HG02970 (cell line): ENCODE data around the gene ZBTB21.
A peak's percentile ranks its signal among the peaks of the same experiment; 100 is the strongest.

Source experiments
- ATAC-seq: cut with Tn5 transposase; IDR thresholded peaks from one replicate; pipeline ENCODE4 v1.9.1; 2021; ENCODE audit warnings: mild to moderate bottlenecking, moderate library complexity, moderate number of reproducible peaks; ENCODE audit not compliant: unreplicated experiment, low FRiP score

ZBTB21 gene

DNA sequence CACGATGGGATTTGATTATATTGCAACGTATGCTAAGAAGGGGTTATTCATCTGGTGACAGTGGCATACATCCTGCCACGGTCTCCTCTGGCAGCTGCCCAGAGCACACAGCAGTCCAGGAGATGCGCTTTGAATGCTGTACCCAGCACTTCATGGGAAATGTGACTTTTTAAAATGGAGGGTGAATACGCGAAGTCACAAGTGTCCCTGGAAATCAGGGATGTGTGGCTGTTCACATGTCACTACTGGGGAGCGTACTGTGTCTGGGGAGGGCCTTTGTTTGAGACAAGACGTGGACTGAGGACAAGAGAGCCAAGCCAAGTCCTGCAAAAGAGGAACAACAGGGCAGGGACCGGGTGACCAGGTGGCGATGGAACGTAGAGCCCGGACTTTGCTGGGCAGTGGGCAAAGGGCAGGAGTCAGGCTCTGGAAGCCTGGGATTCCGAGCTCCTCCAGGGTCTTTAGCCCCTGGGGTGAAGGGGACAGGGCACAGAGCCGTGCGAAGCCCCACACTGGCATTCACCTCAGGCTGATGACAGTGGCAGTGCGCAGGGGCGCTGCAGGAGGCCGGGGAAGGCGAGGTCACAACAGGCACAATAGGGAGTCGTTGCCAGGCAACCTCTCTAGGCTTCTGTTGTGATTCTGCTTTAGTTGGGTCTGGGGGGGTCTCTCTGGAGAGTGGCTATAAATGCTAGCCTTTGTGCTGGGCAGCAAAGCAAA lies 11.4 kb upstream of the ZBTB21 start:
- no peak for ATAC-seq

DNA sequence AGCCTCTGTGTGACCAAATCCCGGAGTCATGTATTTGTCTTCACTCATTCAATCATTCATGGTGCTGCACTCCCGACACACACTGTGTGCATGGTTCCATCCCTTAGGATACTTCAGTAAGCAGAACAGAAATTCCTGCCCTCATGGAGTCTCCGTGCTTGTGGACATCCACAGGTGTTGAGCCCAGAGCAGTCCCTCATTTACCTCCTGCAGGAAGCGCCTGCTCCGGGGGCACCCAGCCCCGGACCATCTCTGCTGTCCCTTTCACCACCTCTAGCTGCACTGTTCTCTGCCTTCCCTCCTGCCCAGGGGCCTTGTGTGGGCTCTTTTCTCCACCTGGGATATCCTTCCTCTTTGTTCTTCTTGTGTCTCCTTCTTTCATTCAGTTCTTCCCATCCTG lies 9.5 kb upstream of the ZBTB21 start:
- no peak for ATAC-seq

DNA sequence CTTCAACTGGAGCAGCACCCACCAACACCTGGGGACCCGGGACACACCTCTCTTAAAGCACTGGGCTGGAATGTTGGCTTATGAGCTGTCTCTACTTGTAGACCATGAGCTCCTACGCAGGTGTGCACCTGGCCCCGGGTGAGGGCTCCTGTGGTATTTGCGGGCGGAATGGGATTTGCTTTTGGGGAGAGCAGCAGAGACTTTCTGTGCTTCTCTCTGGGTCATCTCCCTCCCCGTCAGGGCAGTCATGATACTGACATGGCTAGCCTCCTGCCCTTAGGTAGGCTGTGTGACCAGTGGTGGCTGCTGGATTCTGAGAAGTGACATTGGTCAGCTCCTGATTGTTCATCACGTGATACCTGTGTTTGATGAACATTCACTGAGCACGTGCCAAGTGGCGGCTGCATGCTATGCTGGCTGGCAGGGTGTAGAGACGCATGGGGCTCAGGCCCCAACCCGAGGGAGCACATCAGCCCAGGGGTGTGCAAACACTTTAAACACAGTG lies 9.0 kb upstream of the ZBTB21 start:
- ATAC-seq, result no peak

DNA sequence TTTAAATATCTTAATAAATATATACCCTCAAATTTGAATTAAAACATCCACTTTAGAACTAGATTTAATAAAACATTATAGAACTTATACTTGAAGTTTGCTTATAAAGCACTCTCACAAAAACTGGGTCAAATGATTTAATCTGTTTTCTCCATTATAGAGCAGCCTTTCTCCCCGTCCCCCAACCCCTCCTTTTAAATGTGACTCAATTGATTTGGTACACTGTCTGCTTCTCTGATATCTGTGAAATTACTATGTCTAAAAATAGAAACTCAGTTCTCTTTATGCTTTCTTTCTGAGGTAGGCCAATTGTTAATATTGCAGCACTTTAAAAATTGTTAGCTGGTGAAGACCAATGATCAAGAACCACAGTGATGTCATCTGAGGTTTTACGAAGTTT lies 6.9 kb upstream of the ZBTB21 start:
- no peak for ATAC-seq

DNA sequence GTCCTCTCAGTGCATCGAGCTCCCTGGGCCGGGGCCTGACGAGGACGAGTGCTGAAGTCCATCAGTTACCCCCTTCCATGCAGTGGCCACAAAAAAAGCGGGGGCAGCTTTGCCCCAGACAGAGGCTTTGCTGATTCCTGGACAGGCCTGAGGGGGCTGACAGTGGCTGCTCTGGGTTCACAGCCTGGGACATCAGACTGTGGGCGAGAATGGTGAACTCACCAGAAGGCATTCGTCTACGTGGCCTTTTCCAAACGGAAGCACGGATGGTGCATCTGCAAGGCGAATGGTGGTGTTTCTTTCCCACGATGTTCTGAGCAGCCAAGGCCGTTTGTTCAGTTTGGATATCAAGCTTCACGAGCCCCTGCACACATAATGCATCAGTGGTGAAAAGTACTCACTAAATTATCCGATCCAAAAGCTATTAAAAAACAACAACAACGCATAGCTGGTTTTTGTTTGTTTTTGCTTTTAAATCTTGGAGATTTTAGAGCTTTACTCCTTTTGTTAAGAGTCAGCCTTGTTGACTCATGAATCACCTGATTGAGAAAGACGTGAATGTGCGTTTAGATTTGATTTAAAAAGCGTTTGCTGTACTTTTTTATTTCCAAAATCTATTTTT lies 6.3 kb upstream of the ZBTB21 start:
- ATAC-seq, result no peak

DNA sequence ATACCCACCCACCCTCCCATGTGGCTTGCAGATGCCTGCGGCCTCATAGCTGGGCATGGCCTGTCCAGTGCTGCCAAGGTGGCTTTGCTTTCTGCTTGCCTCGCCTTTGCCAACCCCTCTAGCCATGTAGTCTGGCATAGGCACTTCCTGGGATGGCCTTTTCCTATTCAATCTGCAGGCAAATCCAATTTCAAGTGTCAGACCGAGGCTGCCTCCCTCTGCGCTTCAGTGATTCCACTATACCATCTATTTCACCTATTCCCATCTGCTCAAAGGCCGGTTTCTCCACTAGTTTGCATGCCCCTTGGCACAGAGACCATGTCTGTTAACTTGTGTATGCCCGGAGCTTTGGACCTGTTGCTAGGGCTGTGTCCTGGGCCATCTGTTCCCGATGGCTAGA lies 3.8 kb upstream of the ZBTB21 start:
- no peak for ATAC-seq

DNA sequence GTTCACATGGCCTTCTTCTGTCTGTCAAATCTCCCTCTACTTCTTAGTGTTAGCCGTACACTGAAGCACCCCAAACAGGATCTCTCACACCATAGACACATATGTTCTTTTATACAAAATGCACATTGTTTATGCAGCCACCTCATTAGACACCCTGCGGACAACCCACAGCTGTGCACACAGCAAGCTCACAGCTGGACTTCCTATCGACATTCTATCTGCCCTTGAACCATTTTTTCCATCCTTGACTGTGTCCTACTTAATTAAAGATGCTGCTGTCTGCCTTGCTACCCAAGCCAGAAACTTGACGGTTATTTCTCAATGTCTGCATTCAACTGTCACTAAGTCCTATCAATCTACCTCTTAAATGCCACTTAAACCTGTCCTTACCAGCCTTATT lies 3.2 kb upstream of the ZBTB21 start:
- ATAC-seq, result no peak

DNA sequence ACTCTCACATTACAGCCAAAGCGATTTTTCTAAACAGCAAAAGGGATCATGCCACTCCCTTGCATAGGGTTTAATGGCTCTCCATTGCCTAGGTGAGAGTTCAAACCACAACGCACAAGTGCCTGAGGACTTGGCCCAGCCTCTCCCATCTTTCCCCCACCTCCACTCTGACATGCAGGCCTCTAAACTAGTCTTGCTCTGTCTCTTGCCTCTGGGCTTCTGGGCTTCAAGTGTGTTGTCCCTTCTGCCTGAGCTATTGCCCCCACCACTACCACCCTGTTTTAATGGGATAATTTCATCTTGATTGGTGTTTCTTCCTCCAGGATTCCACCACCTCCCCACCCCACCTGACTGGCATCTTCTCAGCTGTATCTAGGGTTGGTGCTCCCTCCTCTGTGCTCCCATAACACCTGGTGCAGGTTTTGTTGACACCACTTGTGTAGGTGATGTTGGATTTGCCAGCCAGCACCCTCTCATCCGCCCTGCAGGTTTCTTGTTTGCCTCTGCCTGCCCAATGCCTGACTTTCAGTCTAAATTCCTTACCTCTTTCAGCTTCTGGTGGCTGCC lies 2.7 kb upstream of the ZBTB21 start:
- no peak for ATAC-seq

DNA sequence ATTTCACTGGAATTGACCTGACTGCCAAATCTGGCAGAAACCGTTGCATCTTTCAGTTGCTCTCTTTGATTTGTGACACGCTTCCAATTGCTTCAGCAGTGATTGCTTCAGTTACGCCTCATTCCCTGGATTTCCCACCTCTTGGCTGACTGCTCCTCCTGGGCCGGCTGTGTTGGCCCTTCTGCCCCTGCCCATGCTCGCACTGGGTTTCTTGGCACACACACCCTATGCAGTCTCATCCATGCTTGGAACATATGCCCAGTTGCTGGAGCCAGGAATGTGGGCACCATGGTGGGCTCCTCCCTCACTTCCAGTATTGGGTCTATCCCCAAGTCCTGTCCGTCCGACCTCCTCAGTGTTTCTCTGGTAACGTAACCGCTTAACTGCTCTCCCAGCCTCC lies 2.2 kb upstream of the ZBTB21 start:
- ATAC-seq, result no peak

DNA sequence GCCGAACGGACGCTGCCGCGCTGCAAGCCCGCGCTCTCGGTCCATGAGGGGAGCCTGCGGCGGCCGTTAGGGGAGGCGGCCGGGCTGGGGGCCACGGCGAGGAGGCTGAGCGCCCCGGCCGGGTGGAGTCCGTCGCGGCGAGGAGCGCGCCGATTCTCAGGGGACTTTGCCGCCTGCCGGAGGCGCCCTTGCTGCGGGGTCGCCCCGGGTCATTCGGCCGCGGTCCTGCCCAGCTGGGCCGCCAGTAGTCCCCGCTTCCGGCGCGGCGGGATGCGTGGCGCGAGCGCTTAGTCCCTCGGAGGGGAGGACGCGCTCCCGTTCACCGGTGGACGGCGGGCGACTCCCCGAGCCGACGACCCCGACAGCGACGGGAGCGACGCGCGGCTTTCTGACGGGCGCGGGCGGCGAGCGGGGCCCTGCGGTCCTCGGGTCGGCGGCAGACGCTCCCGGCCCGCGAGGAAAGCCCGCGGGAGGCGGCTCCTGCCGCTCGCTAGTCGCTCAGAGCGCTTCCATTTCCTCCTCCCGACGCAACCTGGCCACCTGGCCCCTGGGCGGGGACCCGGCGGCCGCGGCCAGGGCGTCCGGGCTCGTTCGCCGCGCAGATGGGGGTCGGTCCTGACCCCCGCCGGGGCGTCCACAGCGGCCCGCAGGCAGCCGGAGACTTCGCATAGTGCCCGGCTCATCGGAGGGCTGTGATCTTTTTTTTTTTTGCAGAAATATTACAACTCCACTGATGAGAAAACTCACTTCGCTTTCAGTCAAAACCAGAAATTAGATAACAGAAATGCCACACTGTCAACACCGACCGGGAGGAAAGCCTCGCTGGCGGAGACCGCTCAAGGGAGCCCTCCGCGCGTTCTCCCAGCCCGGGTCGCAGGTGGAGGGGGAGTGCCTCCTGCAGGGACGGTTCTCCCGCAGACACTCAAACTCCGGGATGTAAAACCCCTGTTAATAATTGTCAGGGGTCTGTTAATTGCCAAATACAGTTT lies 641 bp upstream of the ZBTB21 start:
- ATAC-seq, result peak; percentile 30

DNA sequence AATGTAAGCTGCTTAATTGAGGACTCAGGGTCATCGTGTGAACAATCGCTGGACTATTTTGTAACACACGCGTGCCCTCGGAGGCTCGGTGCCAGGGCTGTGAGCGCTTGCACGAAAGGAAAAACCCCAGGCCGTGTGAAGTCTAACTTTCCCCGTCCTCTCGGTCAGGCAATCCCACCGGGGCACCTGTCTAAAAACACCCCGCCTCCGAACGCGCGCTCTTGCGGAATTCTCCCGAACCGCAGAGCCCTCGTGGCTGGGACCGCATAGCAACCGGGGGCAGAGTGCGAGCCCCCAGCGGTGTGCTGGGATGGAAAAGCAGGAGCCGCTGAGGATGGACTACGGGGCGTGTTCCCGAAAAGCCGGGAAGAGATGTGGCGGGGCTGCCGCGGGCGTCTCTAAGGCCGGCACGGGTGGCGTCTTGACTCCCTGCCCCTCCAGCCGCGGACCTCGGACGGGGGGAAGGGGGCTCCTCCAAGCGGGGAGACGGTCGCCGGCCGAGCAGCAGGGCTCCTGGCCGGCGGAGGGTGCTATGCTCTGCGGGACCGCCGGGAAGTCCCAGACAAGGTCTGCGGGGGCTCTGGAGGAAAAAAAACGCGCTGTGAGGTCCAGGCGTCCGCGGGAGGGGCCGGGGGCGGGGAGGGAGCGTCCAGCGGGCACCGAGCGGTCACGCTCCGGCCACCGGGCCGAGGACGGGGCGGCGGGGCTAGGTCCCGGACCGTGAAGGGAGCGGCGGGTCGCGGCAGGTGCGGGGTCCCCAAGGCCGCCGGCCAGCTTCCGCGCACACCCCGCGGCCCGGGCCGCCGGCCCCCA lies 936 bp downstream of the ZBTB21 start:
- ATAC-seq, result peak; percentile 25

DNA sequence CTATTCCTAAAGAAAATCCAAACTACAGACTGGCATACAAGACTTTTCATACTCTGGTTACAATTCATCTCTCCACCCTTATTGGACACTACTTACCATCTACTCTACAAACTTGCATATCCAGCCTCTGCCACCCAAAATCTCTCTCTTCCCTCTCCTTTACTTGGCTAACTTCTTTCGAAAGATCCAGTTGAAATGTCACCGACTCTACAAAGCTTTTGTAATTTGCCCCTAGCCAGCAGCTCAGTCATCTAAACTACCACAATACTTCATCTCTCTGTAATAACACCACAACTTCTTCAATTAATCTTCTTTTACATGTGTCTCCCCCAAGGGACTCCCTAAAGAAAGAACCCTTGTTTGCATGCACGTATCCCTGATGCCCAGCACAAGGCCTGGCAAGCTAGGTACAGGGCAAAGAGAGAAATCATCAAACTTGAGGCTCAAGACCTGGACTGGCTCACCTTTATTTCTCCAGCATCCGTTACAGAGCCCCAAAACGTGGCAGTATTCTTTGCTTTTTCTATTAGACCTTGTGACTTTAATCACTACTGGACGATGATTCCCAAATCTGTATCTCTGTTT lies 2.7 kb downstream of the ZBTB21 start:
- no peak for ATAC-seq

DNA sequence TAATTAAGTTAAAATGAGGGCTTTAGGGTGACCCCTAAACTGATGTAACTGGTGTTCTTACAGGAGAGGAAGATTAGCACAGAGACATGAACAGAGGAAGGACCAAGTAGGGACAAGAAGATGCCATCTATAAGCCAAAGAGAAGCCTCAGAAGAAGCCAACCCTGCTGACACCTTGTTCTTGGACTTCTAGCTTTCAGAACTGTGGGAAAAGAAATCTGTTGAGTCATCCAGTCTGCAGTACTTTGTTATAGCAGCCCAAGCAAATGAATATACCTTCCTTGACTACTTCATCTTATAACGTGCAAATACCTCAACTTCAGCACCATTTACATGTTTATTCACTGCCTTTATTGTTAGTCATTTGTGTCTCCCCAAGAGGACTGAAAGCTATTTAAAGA lies 3.4 kb downstream of the ZBTB21 start:
- ATAC-seq, result no peak

DNA sequence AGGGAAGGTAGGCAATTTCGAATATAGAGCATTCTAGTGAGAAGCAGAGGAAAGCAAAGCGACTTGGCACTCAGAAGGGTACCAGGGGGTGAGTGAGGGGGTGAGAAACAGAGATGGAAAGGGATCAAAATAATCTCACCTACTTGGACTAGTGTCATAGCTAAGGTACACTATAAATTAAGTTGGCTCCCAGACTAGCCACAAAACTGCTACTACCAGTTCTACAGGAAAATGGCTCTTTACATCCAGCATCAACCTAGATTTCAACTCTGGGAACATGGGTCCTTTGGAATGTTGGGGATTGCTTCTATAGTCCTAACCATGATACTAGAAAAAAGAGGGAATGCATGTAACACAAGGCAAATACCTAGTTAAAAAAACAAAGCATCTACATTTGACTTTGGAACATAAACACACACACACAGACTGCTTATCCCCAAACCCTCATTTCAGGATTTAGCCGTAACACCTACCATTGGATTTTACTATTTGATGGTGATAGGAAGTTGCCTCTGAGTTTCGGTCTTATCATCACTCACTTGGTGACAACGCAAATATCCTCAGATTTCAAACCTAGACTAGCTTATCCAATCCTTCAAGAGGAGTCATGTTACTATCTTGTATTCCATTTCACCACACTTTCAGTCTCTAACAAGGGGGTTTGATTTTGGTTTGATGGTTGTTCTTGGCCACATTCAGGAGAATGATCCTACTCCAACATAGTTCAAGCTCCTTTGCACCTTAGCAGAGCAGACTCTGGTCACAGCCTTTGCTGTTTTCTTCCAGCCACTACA lies 5.6 kb downstream of the ZBTB21 start:
- no peak for ATAC-seq

DNA sequence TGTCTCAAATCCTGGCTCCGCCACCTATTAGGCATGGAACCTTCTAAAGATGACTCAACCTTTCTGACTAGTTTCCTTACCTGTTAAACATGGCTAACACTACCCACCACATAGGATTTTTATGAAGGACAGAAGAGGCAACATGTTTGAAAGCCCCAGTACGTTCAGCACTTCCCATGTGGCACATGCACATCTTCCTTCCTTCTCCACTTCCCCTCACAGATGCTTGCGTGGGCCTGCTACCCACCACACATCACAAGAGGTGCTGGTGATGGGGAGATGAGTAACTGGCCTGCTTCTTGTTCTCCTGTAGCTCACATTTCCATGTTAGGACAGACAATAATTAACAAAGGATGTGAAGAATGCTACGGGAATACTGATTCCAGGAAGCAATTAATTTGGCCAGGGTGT lies 7.1 kb downstream of the ZBTB21 start:
- ATAC-seq, result no peak

DNA sequence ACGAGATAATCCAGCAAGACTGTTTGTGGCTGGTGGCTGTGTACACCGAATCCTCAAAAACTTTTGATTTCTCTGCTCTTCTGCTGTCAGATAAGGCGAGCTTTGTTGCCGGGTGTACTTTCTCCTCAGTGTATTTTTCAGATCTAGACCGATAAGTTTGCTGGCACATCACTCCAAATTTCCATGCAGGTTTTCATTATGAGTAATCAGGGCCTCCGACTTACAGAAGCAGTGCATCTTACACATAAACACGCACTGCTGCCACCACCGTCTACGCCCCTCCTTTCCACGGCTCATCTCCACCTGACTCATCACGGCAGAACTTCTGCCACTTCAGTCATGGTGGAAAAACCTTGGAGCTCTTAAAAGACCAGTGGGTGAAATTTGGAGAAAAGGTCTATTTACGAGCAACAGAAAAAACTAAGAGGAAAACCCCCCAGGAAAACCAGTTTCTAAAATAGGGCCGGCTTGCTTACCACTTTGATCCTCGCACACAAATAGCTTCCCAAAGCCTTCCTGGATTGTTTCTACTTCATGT lies 7.7 kb downstream of the ZBTB21 start:
- ATAC-seq, result no peak

DNA sequence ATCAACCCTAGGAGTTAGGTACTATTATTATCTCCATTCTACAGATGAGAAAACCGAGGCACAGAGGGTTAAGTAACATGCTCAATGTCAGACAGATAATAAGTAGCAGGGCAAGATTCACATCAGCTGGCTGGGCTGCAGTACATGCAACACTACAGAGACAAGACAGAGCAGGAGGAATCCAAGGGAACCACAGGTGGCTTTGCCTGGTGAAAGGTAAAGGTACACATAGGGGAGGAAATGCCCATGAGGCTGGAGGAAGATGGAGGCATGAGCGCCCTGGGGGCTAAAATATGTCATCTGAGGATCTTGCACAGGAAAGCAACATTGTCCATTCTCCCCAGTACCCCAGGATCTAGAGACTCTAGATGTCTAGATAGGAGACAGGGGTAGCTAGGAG lies 8.4 kb downstream of the ZBTB21 start:
- ATAC-seq, result no peak

DNA sequence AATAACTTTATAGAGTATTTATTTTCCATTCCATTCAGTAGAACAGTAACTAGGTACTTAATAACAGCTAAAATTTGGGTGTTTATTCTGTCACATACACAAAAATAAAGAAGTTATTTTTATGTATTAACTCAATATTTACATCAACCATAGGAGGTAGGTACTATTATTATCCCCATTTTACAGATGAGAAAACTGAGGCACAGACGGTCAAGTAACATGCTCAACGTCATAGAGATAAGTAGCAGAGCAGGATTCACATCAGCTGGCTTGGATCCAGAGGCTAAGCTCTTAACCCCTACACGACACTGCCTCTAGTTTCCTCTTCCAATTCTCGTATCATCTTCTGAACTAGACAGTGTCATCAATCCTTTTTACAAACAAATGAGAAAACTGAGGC lies 9.3 kb downstream of the ZBTB21 start:
- no peak for ATAC-seq

DNA sequence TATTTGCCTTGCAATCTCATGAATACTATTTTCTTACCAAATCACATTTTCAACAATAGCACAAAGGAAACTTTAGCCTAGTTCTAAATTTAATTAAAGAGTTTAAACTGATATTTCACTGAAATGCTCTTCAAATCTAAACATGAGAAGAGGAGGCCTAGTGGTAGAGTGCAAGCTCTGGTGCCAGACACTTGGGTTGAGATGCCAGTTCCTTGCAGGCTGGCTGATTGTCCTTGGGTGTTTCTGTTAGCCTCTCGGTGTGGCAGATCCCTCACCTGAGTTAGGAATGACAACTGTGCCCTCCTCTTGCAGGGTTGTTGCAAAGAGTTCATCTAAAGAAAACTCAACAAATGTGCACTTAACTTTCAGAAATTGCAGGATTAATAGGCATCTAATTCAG lies 12.5 kb downstream of the ZBTB21 start:
- no peak for ATAC-seq
